ENCODE measurements around the gene SRA1. TPM values are rescaled to one million over a fixed set of nuclear protein-coding genes. Genes with fewer than 3 reads are reported as not detected.

SRA1 gene
- total RNA-seq, 1 experiment from 2014 or later, result 52.0 TPM

- no peak for DNase-seq (ENCODE audit: low read depth, low spot score)
- no peak for ATAC-seq
- Histone ChIP-seq H3K4me3 (ENCODE audit: low read depth in 2 of 2, low read length in 2 of 2) (no peak overlapping the region), H3K9me3 (ENCODE audit: control insufficient read depth, insufficient read depth, low read depth, low read length) (no peaks in the 10 kb centered on the region), H3K36me3 (ENCODE audit: control insufficient read depth, insufficient read depth, low read length) (no peaks in the 10 kb centered on the region), H3K4me1 (ENCODE audit: control insufficient read depth, insufficient read depth, low read length) (no peaks in the 10 kb centered on the region), H3K27me3 (ENCODE audit: control insufficient read depth, insufficient read depth, low read length) (no peaks in the 10 kb centered on the region), H3K27ac (ENCODE audit: low read length) (no peak overlapping the region)
- intact Hi-C loops (cut with micrococcal nuclease; ENCODE audit: unreplicated experiment), result no loop called here
- in situ Hi-C loops (cut with HindIII; ENCODE audit: low pct_unique_long_range_greater_than_20kb, low sequenced_read_pairs), result no loop called here
- CTCF ChIA-PET, result no interaction called here
- TF ChIP-seq, protein P1, sequence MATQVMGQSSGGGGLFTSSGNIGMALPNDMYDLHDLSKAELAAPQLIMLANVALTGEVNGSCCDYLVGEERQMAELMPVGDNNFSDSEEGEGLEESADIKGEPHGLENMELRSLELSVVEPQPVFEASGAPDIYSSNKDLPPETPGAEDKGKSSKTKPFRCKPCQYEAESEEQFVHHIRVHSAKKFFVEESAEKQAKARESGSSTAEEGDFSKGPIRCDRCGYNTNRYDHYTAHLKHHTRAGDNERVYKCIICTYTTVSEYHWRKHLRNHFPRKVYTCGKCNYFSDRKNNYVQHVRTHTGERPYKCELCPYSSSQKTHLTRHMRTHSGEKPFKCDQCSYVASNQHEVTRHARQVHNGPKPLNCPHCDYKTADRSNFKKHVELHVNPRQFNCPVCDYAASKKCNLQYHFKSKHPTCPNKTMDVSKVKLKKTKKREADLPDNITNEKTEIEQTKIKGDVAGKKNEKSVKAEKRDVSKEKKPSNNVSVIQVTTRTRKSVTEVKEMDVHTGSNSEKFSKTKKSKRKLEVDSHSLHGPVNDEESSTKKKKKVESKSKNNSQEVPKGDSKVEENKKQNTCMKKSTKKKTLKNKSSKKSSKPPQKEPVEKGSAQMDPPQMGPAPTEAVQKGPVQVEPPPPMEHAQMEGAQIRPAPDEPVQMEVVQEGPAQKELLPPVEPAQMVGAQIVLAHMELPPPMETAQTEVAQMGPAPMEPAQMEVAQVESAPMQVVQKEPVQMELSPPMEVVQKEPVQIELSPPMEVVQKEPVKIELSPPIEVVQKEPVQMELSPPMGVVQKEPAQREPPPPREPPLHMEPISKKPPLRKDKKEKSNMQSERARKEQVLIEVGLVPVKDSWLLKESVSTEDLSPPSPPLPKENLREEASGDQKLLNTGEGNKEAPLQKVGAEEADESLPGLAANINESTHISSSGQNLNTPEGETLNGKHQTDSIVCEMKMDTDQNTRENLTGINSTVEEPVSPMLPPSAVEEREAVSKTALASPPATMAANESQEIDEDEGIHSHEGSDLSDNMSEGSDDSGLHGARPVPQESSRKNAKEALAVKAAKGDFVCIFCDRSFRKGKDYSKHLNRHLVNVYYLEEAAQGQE (IDR thresholded peaks at IDR 0.05; ENCODE audit: insufficient read depth in 1 of 2, low read depth in 2 of 2, low read length in 1 of 2), result no peak
- TF ChIP-seq SIN3A (IDR thresholded peaks at IDR 0.05; ENCODE audit: borderline replicate concordance, insufficient read depth, low read depth, low read length), result no peak
- TF ChIP-seq POLR2AphosphoS5 (IDR thresholded peaks at IDR 0.05; ENCODE audit: low read depth, low read length), result no peak
- TF ChIP-seq CTCF (IDR thresholded peaks at IDR 0.05), result no peak
- TF ChIP-seq TCF7L2 (IDR thresholded peaks at IDR 0.05; ENCODE audit: low read depth, low read length), result no peak
- BruUV-seq (replicated peaks), result no TSS peak
- POLR2A ChIA-PET, result no interaction called here
These were observed 39.1 kb upstream of the SRA1 start for GRCh38 chr5:140596321-140596741.

- Histone ChIP-seq H3K27ac (ENCODE audit: low read length) (no peak overlapping the region), H3K4me3 (ENCODE audit: low read depth in 2 of 2, low read length in 2 of 2) (no peak overlapping the region), H3K4me1 (ENCODE audit: control insufficient read depth, insufficient read depth, low read length) (no peaks in the 10 kb centered on the region), H3K27me3 (ENCODE audit: control insufficient read depth, insufficient read depth, low read length) (no peaks in the 10 kb centered on the region), H3K9me3 (ENCODE audit: control insufficient read depth, insufficient read depth, low read depth, low read length) (no peaks in the 10 kb centered on the region), H3K36me3 (ENCODE audit: control insufficient read depth, insufficient read depth, low read length) (no peaks in the 10 kb centered on the region)
- DNase-seq (ENCODE audit: low read depth, low spot score) (no peak), ATAC-seq (no peak)
- ChIA-PET CTCF (no interaction called here), POLR2A (no interaction called here)
- in situ Hi-C loops (cut with HindIII; ENCODE audit: low pct_unique_long_range_greater_than_20kb, low sequenced_read_pairs) (no loop called here), intact Hi-C loops (cut with micrococcal nuclease; ENCODE audit: unreplicated experiment) (no loop called here)
- BruUV-seq (replicated peaks), result no TSS peak
- TF ChIP-seq POLR2AphosphoS5 (IDR thresholded peaks at IDR 0.05; ENCODE audit: low read depth, low read length), result no peak
- TF ChIP-seq, protein P1 (IDR thresholded peaks at IDR 0.05; ENCODE audit: insufficient read depth in 1 of 2, low read depth in 2 of 2, low read length in 1 of 2), result no peak
- TF ChIP-seq TCF7L2 (IDR thresholded peaks at IDR 0.05; ENCODE audit: low read depth, low read length), result no peak
- TF ChIP-seq SIN3A (IDR thresholded peaks at IDR 0.05; ENCODE audit: borderline replicate concordance, insufficient read depth, low read depth, low read length), result no peak
- no peak for TF ChIP-seq CTCF (IDR thresholded peaks at IDR 0.05)
These were observed 38.4 kb upstream of the SRA1 start for GRCh38 chr5:140595538-140596300.

All from Panc1 (cell line).